ENCODE measurements around the gene CBY2. TPM values are rescaled to one million over a fixed set of nuclear protein-coding genes. Genes with fewer than 3 reads are reported as not detected.
"Not testable (repeated sequence)": the region's sequence is repeated elsewhere in the genome, so short reads cannot be mapped to it uniquely, and the experiment has no call there.

Gene CBY2
- polyA plus RNA-seq, 4 donors, result 0.39 to 1.1 (median 0.46) TPM; not detected in 1

DNA sequence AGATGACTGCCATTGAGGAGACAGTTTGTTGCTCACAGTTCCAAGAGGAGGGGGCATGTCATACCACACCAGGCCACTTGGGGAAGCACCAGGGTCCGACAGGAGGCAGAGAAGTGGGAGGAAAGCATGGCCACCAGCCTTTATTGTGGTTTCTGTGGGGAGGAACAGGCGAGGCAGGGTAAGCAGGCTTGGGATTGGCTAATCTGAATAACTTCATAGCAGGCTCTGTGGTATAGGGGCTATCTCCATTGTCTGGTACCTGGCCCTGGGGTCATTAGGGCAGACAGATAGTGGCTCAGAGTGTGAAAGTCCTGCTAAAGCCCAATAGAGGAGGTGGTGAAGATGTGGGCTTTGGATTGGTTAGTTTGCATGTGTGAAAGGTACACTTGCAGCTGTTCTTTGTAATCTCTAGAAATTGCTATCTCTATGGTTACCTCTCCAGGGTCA lies 35.5 kb downstream of the CBY2 start:
- no peak for DNase-seq (ENCODE audit: low read depth in 4 of 4, low spot score in 3 of 4)

DNA sequence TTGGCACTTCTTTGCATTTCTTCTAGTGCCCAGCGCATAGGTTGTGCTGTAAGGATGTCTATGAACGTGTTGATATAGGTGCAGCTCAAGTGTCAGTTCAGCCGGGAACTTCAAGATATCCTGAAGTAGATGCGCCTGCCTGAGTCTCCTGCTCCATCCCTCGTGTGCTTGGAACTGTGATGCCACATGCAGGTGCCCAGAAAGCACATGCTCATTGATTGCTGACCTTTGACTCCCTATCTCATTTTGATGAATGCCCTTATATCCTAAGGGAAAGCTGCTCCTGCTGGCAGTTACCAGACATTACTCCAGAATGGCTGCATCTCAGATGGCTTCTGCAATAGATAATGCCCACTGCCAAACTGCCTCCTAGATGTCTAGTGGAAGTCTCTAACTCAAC lies 40.9 kb downstream of the CBY2 start:
- no peak for DNase-seq (ENCODE audit: low read depth in 4 of 4, low spot score in 3 of 4)

DNA sequence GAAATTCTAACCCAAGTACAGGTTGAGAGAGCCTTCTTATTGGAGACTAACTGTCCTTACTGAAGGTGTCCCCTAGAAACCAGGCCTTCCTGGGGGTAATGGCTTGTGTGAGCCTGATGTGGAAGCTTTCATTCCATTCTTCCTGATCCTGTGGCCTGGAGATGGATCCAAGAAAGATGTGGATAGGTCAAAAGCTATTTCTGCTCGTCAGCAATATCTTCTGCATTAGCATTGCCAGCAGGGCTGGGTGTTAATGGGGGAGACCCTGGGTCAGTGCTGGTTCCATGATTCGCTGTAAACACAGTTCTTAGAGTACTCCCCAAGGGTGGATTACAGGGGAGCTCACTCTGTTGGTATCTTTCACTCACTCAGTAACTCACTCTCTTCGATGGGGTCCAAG lies 42.9 kb downstream of the CBY2 start:
- no peak for DNase-seq (ENCODE audit: low read depth in 4 of 4, low spot score in 3 of 4)

DNA sequence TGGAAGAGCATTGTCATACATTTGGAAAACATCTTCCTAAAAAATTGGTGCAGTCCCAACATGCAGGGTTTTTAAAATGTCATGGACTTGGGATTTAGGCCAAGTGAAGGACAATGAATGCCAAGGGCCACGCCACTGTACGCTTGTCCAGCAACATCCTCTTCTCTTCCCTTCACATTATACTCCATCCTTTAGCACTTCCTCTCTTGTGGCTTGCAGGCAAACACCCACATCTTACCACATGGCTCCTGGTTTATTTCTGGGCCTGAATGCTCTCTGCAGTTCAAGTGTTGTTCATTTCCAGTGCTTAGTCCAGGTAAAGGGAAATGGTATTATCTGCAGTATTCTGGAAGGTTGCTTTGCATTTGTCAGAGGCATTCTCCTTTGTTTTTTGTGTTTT lies 45.0 kb downstream of the CBY2 start:
- DNase-seq (ENCODE audit: low read depth in 4 of 4, low spot score in 3 of 4), result no peak

DNA sequence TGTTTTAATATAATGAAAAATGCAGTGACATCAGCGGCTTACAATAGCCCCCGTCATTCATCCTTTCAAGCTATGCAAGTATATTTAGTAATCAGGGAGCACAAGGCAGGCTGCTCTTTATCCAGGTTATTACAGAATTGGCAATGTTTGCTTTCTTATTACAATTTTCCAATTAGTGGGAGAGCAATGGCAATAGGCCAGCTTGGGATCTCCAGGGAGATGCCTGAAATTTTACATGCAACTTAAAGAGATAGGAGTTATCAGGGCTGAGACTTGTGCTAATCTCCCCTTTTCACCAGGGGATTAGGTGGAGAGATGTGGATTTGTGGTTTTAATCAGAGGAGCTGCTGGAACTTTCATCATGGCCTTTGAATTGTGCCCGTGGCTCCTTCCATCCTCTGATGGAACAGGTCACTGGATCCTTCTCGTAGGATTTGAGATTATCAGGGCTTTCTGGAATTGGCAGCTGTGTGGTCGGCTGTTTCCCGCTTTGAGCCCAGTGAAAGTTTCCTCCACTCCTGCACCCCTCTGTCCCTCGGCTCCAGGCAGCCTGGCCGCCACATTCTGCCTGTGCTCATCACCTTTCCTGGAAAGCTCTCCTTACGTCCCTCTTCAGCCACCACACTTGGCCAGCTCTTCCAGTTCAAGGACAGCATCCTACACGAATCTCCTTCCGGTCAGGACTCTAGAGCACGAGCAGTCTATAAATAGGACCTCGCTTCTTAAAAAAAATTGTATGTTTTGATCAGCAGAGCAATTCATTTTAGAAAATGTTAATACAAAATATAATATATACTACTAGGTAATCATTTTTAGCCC lies 47.0 kb downstream of the CBY2 start:
- no peak for DNase-seq (ENCODE audit: low read depth in 4 of 4, low spot score in 3 of 4)

DNA sequence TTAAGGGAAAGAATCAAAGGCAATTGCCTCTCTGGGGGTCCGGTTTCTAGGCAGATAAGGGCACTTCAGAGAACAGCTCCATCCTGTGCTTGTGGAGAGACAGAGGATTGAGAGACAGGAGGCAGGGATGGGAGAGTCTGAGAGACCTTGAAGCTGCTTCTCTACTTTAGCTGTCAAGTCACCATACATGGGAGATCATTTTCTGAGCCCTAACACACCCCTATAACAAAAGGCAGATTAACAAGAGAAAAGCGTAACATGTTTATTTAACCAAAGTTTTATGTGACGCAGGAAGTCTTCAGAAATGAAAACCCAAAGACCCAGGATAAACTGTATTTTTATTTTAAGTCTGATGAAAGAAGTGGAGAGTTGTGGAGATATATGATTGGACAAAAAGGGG lies 48.4 kb downstream of the CBY2 start:
- DNase-seq (ENCODE audit: low read depth in 4 of 4, low spot score in 3 of 4), result no peak

DNA sequence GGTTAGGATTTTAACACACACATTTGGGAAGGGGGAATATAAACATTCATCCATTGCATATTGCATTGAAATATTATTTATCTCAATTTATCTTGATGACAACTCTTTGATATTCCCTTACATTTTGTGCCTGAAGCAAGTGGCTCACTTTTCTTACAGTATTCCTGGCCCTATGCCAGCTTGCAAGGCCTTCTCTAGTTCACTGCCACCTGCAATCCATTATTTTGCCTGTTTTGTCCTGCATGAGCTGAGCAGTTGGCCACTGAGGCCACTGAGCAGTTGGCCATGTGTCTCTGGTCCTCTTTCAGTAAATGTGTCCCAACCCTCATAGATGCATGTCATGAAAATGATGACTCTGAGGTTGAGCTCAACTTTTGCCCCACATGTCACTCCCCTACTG lies 49.8 kb downstream of the CBY2 start:
- DNase-seq (ENCODE audit: low read depth in 4 of 4, low spot score in 3 of 4), result no peak

DNA sequence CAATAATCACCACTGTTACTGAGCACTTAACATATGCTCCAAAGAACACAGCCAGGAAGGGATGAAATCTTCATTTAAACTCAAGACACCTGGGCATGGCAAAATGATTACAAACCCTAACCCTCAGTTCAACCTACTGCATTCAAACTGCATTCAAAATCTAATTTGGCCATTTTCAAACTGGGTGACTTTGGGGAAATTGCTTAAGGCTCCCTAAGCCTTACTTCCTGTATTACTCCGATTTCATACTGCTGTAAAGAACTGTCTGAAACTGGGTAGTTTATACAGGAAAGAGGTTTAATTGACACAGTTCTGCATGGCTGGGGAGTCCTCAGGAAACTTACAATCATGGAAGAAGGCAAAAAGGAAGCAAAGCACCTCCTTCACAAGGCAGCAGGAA lies 50.4 kb downstream of the CBY2 start:
- DNase-seq (ENCODE audit: low read depth in 4 of 4, low spot score in 3 of 4), result no peak

DNA sequence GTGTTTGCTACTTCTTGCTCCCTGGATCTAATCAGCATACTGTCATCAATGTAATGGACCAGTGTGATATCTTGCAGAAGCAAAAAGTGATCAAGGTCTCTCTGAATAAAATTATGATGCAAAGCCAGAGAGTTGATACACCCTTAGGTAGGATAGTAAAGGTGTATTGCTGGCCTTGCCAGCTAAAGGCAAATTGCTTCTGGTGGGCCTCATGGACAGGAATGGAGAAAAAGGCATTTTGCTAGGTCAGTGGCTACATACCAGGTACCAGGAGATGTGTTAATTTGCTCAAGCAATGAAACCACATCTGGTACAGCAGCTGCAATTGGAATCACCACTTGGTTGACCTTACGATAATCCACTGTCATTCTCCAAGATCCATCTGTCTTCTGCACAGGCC lies 54.4 kb downstream of the CBY2 start:
- DNase-seq (ENCODE audit: low read depth in 4 of 4, low spot score in 3 of 4), result not testable (repeated sequence)

DNA sequence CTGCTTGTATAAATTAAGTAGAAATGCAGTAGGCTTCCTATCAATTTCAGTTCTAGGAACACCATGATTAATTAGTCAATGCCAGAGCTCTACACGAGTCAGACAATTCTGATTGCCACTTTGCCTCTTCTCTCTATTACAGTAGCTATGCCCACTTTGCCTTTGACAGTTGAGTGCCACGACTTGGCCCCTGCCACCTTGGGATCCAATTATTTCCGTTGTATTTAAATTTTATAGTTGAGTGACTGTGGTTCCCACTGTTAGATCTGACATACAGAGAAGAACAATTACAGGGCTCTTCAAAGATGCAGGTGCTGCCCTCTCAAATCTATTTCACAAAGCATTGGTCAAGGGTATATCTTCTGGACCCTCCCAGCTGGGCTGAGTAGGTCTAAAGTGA lies 55.5 kb downstream of the CBY2 start:
- DNase-seq (ENCODE audit: low read depth in 4 of 4, low spot score in 3 of 4), result not testable (repeated sequence)

DNA sequence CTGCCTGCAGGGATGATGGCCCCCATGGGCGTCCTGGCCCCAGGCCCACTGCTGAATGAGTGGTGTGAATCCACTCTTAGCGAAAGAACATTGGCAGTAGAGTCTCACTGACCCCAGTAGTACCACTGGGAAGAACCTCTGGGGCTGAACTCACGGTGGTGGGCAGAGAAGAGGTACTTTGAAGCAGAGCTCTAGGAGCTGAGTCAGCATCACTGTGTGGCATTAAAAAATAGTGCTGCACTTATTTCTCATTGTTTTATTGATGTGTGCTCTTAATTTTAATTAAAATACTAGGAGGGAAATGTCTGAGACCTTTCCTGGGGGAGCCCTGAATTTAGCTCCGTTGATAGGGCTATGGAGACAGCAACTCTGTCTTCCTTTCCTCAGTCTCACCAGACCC lies 61.3 kb downstream of the CBY2 start:
- no peak for DNase-seq (ENCODE audit: low read depth in 4 of 4, low spot score in 3 of 4)

Other genes starting within 250 kb of the CBY2 start
- 10 to 100 TPM; 30.5 to 32.9 (median 30.9) TPM for gene COG3, start 237.4 kb upstream of the CBY2 start, polyA plus RNA-seq (ENCODE audit: insufficient read length in 4 of 4)
- 1 to 10 TPM; 1.1 to 3.0 (median 1.9) TPM for gene ERICH6B, start 86.6 kb upstream of the CBY2 start, polyA plus RNA-seq (ENCODE audit: insufficient read length in 4 of 4)
- 1 to 10 TPM in 3 of 4 donors, under 1 TPM in 1; 0.72 to 2.8 (median 1.1) TPM for gene SIAH3, start 149.4 kb downstream of the CBY2 start, polyA plus RNA-seq (ENCODE audit: insufficient read length in 4 of 4)

Data from left renal pelvis (tissue), 4 donors.